Measurements from ENCODE around the gene PIR. TPM values are rescaled to one million over a fixed set of nuclear protein-coding genes. Genes with fewer than 3 reads are reported as not detected.
A peak's percentile ranks its signal among the peaks of the same experiment; 100 is the strongest.

The PIR gene
- total RNA-seq, 4 donors from 2014 or later = 14.7 to 30.4 (median 19.1) TPM

DNA sequence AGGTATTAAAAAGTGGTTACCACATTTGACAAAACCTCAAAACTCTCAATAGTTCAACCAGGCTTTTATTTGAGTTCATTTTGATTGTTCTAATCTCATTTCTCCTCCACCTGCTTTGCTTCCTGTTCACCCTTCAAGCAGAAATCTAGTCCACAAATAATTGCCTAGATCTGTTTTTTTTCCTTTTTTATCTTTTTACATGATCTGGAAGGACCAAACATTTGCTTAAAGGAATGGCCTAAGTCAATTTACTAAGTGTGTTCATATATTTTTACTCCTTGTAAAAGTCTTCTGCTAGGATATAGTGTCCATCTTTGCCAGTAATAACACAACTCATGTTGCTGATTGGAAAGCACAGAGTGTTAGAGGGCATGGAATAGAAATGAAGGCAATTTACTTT lies 82.7 kb downstream of the PIR start:
- no peak for TF ChIP-seq POLR2AphosphoS5 (IDR thresholded peaks at IDR 0.05)
- TF ChIP-seq EP300 (IDR thresholded peaks at IDR 0.05) = no peak
- TF ChIP-seq, protein P1, sequence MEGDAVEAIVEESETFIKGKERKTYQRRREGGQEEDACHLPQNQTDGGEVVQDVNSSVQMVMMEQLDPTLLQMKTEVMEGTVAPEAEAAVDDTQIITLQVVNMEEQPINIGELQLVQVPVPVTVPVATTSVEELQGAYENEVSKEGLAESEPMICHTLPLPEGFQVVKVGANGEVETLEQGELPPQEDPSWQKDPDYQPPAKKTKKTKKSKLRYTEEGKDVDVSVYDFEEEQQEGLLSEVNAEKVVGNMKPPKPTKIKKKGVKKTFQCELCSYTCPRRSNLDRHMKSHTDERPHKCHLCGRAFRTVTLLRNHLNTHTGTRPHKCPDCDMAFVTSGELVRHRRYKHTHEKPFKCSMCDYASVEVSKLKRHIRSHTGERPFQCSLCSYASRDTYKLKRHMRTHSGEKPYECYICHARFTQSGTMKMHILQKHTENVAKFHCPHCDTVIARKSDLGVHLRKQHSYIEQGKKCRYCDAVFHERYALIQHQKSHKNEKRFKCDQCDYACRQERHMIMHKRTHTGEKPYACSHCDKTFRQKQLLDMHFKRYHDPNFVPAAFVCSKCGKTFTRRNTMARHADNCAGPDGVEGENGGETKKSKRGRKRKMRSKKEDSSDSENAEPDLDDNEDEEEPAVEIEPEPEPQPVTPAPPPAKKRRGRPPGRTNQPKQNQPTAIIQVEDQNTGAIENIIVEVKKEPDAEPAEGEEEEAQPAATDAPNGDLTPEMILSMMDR (IDR thresholded peaks at IDR 0.05) = no peak
- no peak for TF ChIP-seq POLR2A (IDR thresholded peaks at IDR 0.05)
- Histone ChIP-seq H3K9me3 (no peaks in the 10 kb centered on the region), H3K4me1 (no peaks in the 10 kb centered on the region), H3K27me3 (no peaks in the 10 kb centered on the region), H3K36me3 (no peaks in the 10 kb centered on the region), H3K4me3 (no peak overlapping the region), H3K27ac (no peak overlapping the region)
- no peak for ATAC-seq

DNA sequence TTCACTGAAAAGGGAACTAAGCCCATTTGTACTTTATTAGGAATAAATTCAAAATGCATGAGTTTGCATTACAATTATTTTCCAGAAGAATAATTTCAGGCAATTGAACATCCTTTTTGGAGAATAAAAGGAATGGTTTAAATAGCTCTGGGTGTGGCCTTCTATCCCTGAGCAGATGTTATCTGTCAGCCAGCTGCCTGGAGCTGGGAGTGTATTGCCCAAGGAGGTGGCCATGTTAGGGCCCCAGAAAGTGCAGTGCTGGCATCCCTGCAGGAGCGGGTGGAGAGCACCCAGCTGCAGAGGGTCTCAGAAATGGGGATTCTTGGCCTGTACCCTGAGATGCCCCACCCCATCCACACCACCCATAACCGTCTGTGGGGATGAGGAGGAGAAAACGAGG lies 87.3 kb downstream of the PIR start:
- no peak for TF ChIP-seq POLR2AphosphoS5 (IDR thresholded peaks at IDR 0.05)
- TF ChIP-seq, protein P1 (IDR thresholded peaks at IDR 0.05) = no peak
- TF ChIP-seq EP300 (IDR thresholded peaks at IDR 0.05) = no peak
- no peak for TF ChIP-seq POLR2A (IDR thresholded peaks at IDR 0.05)
- Histone ChIP-seq H3K27me3 (no peaks in the 10 kb centered on the region), H3K27ac (no peak overlapping the region), H3K36me3 (no peaks in the 10 kb centered on the region), H3K9me3 (no peaks in the 10 kb centered on the region), H3K4me1 (no peaks in the 10 kb centered on the region), H3K4me3 (no peak overlapping the region)
- peak; percentile 54 for ATAC-seq
- WGBS, 2 donors (ENCODE audit: low coverage in 1 of 2) = 61% methylated on average over 2 of the region's 3 CpGs; no CpG with 5 or more reads in 1 of the 2 donors

GRCh38 chrX:15404401-15405096 lies 88.6 kb downstream of the PIR start:
- ATAC-seq = peak; percentile 82
- no peak for TF ChIP-seq POLR2AphosphoS5 (IDR thresholded peaks at IDR 0.05)
- no peak for TF ChIP-seq EP300 (IDR thresholded peaks at IDR 0.05)
- TF ChIP-seq, protein P1 (IDR thresholded peaks at IDR 0.05) = no peak
- no peak for TF ChIP-seq POLR2A (IDR thresholded peaks at IDR 0.05)
- no peaks in the 10 kb centered on the region for H3K9me3 ChIP-seq
- H3K4me3 ChIP-seq = no peak overlapping the region
- no peaks in the 10 kb centered on the region for H3K4me1 ChIP-seq
- no peaks in the 10 kb centered on the region for H3K27me3 ChIP-seq
- no peaks in the 10 kb centered on the region for H3K36me3 ChIP-seq
- no peak overlapping the region for H3K27ac ChIP-seq
- 63 to 70% methylated on average over 3 to 7 of the region's 7 CpGs for WGBS, 2 donors (ENCODE audit: low coverage in 1 of 2)

DNA sequence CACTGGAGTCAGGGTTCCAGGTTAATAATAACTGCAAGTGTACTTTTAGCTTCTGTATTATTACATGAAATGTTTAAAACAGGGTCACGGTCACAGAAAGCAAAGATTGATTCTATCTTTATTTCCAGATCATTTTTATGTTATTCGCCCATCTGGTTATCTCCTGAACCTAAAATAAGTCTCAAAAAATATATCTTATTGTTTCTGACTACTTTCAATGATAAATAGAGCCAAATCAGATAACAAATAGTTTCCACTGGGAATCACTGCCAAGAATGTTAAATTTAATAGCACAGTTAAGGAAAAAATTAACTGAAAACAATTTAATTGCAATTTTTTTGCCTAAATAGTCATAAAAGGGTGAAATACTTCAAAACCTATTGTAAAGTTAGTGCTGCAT lies 91.8 kb downstream of the PIR start:
- Histone ChIP-seq H3K27ac (no peak overlapping the region), H3K36me3 (no peaks in the 10 kb centered on the region), H3K9me3 (no peaks in the 10 kb centered on the region), H3K4me1 (no peaks in the 10 kb centered on the region), H3K4me3 (no peak overlapping the region), H3K27me3 (no peaks in the 10 kb centered on the region)
- TF ChIP-seq POLR2A (IDR thresholded peaks at IDR 0.05) (no peak), POLR2AphosphoS5 (IDR thresholded peaks at IDR 0.05) (no peak), EP300 (IDR thresholded peaks at IDR 0.05) (no peak)
- TF ChIP-seq, protein P1 (IDR thresholded peaks at IDR 0.05) = no peak
- no peak for ATAC-seq
- whole genome bisulfite sequencing, 2 donors (ENCODE audit: low coverage in 1 of 2) = 30 to 38% methylated on average over 2 of the region's 2 CpGs

GRCh38 chrX:15399962-15400391 lies 93.2 kb downstream of the PIR start:
- WGBS, 2 donors (ENCODE audit: low coverage in 1 of 2) = 60 to 63% methylated on average over 2 to 3 of the region's 3 CpGs
- ATAC-seq = no peak
- TF ChIP-seq POLR2A (IDR thresholded peaks at IDR 0.05) (no peak), POLR2AphosphoS5 (IDR thresholded peaks at IDR 0.05) (no peak), EP300 (IDR thresholded peaks at IDR 0.05) (no peak)
- TF ChIP-seq, protein P1 (IDR thresholded peaks at IDR 0.05) = no peak
- H3K27ac ChIP-seq = no peak overlapping the region
- no peaks in the 10 kb centered on the region for H3K9me3 ChIP-seq
- no peaks in the 10 kb centered on the region for H3K4me1 ChIP-seq
- H3K4me3 ChIP-seq = no peak overlapping the region
- no peaks in the 10 kb centered on the region for H3K27me3 ChIP-seq
- no peaks in the 10 kb centered on the region for H3K36me3 ChIP-seq

All from gastroesophageal sphincter (tissue), 4 donors.